ENCODE data around the gene RALGPS1.

GRCh38 chr9:127022913-127023660, 108.5 kb downstream of the RALGPS1 start:
- TF ChIP-seq CTCF (tag by site-specific recombination; IDR thresholded peaks at IDR 0.05) (no peak), ZSCAN23 (tag by site-specific recombination; IDR thresholded peaks at IDR 0.05) (no peak), ZNF155 (tag by site-specific recombination; IDR thresholded peaks at IDR 0.05) (no peak), ZNF670 (tag by site-specific recombination; IDR thresholded peaks at IDR 0.05; ENCODE audit: low read depth) (no peak), ZNF174 (tag by site-specific recombination; IDR thresholded peaks at IDR 0.05) (no peak), ZBTB6 (tag by site-specific recombination; IDR thresholded peaks at IDR 0.05) (no peak), ZIC2 (tag by site-specific recombination; IDR thresholded peaks at IDR 0.05) (no peak), ZNF37A (tag by site-specific recombination; IDR thresholded peaks at IDR 0.05) (no peak)
